Endothelial cell of umbilical vein (primary cell): ENCODE data around the gene MPND. TPM values are rescaled to one million over a fixed set of nuclear protein-coding genes. Genes with fewer than 3 reads are reported as not detected.

Source experiments
- BruUV-seq: library from RNA; stranded (reverse); fragments of 400-500 nt; replicated peaks from 2 replicates; lab custom pipeline; 2021; lab: Mats Ljungman, UMichigan
- CTCF ChIA-PET: fragments of 300-600, 350-600 bp; sonication (Branson Sonifier 250); formaldehyde crosslinking; loops from one replicate; lab custom pipeline; 2021; ENCODE audit warnings: antibody characterized with exemption, inconsistent platforms; lab: Charles Lee
- POLR2A ChIA-PET: fragments of 300-600, 350-600 bp; sonication (Branson Sonifier 250); formaldehyde crosslinking; loops from one replicate; lab custom pipeline; 2021; ENCODE audit warnings: antibody characterized with exemption, inconsistent platforms; lab: Charles Lee
- DNase-seq: peaks from one replicate; pipeline ENCODE4 v3.0.0-alpha.2; 2011; ENCODE audit warnings: low read depth, low spot score
- FAIRE-seq: peaks from 2 replicates; lab custom pipeline; 2011; peaks lifted over from hg19 to GRCh38; lab: Jason Lieb, UNC
- H2AFZ ChIP-seq: 2 replicates; pipeline ENCODE4 v1.6.0; 2012; ENCODE audit warnings: low read depth, low read length, control low read depth, inconsistent platforms
- H3K27ac ChIP-seq: 2 replicates; pipeline ENCODE4 v1.5.1; 2011; ENCODE audit warnings: low read depth, mild to moderate bottlenecking, control low read depth, low read length, moderate library complexity; ENCODE audit not compliant: insufficient read depth
- H3K27me3 ChIP-seq, 2 experiments: 2 replicates each; pipeline versions ENCODE4 v1.6.0 to v1.6.1; 2011; ENCODE audit warnings: low read length in 2 of 2, mixed read lengths in 1 of 2; ENCODE audit not compliant: control insufficient read depth in 2 of 2, insufficient read depth in 2 of 2
- H3K36me3 ChIP-seq, 2 experiments: 2 replicates in 1 of 2; 3 replicates in 1 of 2; pipeline ENCODE4 v1.5.1; 2011; ENCODE audit warnings: low read length in 2 of 2, mild to moderate bottlenecking in 1 of 2, moderate library complexity in 1 of 2; ENCODE audit not compliant: control insufficient read depth in 2 of 2, insufficient read depth in 2 of 2; ENCODE audit errors: extremely low read depth in 1 of 2
- H3K4me1 ChIP-seq: 3 replicates; pipeline ENCODE4 v1.5.1; 2011; ENCODE audit warnings: mild to moderate bottlenecking, low read length; ENCODE audit not compliant: control insufficient read depth, insufficient read depth; ENCODE audit errors: extremely low read depth
- H3K4me2 ChIP-seq: 2 replicates; pipeline ENCODE4 v1.6.1; 2011; ENCODE audit warnings: low read length, control low read depth, mixed read lengths; ENCODE audit not compliant: insufficient read depth
- H3K4me3 ChIP-seq, 3 experiments: fragments of 200-600 bp in 1 of 3; sonication (generic), shearing (Covaris generic) in 1 of 3; replicated peaks in 1 of 3; 2 replicates each; pipeline ENCODE4 v1.5.1; 2011 to 2016; ENCODE audit warnings: control low read depth in 3 of 3, low read length in 3 of 3, mild to moderate bottlenecking in 2 of 3, inconsistent platforms in 1 of 3, low read depth in 1 of 3, moderate library complexity in 1 of 3; ENCODE audit not compliant: insufficient read depth in 1 of 3
- H3K79me2 ChIP-seq: 2 replicates; pipeline ENCODE4 v1.6.0; 2012; ENCODE audit warnings: low read length, inconsistent platforms; ENCODE audit not compliant: control insufficient read depth, insufficient read depth
- H3K9ac ChIP-seq: replicated peaks from 2 replicates; pipeline ENCODE3; 2011; ENCODE audit warnings: low read length, control low read depth; ENCODE audit not compliant: insufficient read depth; ENCODE audit errors: extremely low read depth
- H3K9me1 ChIP-seq: replicated peaks from 3 replicates; pipeline ENCODE4 v1.6.0; 2011; ENCODE audit warnings: mild to moderate bottlenecking, low read length; ENCODE audit not compliant: control insufficient read depth, insufficient read depth; ENCODE audit errors: extremely low read depth
- H3K9me3 ChIP-seq: replicated peaks from 2 replicates; pipeline ENCODE4 v1.5.1; 2012; ENCODE audit warnings: low read length, inconsistent platforms; ENCODE audit not compliant: control insufficient read depth, insufficient read depth
- H4K20me1 ChIP-seq: replicated peaks from 2 replicates; pipeline ENCODE3; 2011; ENCODE audit warnings: mild to moderate bottlenecking, low read length; ENCODE audit not compliant: control insufficient read depth, insufficient read depth; ENCODE audit errors: extremely low read depth
- CTCF ChIP-seq, 2 donors: IDR thresholded peaks; 1 replicate in 1 of 2; 2 replicates in 1 of 2; pipeline ENCODE4 v1.5.1; 2011; ENCODE audit warnings: low read length in 2 of 2, mild to moderate bottlenecking in 2 of 2, moderate library complexity in 2 of 2, control low read depth in 1 of 2, inconsistent platforms in 1 of 2, low read depth in 1 of 2; ENCODE audit not compliant: insufficient read depth in 1 of 2; ENCODE audit errors: extremely low read depth in 1 of 2
- EZH2 ChIP-seq: IDR thresholded peaks from 2 replicates; pipeline ENCODE4 v1.6.1; 2012; ENCODE audit warnings: borderline replicate concordance, low read depth, mild to moderate bottlenecking, moderate library complexity, low read length, inconsistent platforms; ENCODE audit not compliant: severe bottlenecking
- FOS ChIP-seq: IDR thresholded peaks from 2 replicates; pipeline ENCODE4 v1.6.1; 2011; ENCODE audit warnings: mild to moderate bottlenecking, low read length, moderate library complexity, borderline replicate concordance; ENCODE audit not compliant: insufficient read depth
- GATA2 ChIP-seq: IDR thresholded peaks from 2 replicates; pipeline ENCODE4 v1.7.0; 2011; ENCODE audit warnings: low read depth, mild to moderate bottlenecking, moderate library complexity, mixed read lengths, low read length; ENCODE audit not compliant: insufficient read length, insufficient read depth
- JUN ChIP-seq: IDR thresholded peaks from 2 replicates; pipeline ENCODE4 v1.6.1; 2011; ENCODE audit warnings: borderline replicate concordance, low read depth; ENCODE audit not compliant: insufficient read length, insufficient read depth
- MYC ChIP-seq: IDR thresholded peaks from one replicate; pipeline ENCODE4 v1.6.1; 2011; ENCODE audit warnings: mild to moderate bottlenecking, low read depth, low read length
- POLR2A ChIP-seq: IDR thresholded peaks from 2 replicates; pipeline ENCODE4 v1.6.1; 2012; ENCODE audit warnings: low read depth, mild to moderate bottlenecking, control low read depth, low read length
- POLR2AphosphoS5 ChIP-seq: IDR thresholded peaks from 2 replicates; pipeline ENCODE4 v1.6.1; 2012; ENCODE audit warnings: low read depth, mild to moderate bottlenecking, control low read depth, low read length, moderate library complexity; ENCODE audit not compliant: insufficient read depth
- dilution Hi-C: fragments of 300-500 bp; cut with MboI; formaldehyde crosslinking; loops from one replicate; pipeline ENCODE4 v1.15.0; 2019; ENCODE audit warnings: low sequenced_read_pairs; ENCODE audit not compliant: extremely low pct_ligation_motif_present
- intact Hi-C: fragments of 100-400 bp; cut with micrococcal nuclease; formaldehyde crosslinking; loops from one replicate; pipeline ENCODE4 v1.10.0; 2022
- polyA plus RNA-seq, 4 experiments: library from polyadenylated mRNA; depleted of rRNA in 3 of 4; stranded (reverse) in 3 of 4; unstranded in 1 of 4; fragments of >200 nt; gene quantifications; 2 replicates each; pipeline versions ENCODE4 v1.2.1 to v1.2.3, GENCODE V29; 2011 to 2012; ENCODE audit warnings: missing spikeins in 1 of 4
- total RNA-seq: library from RNA; stranded (reverse); gene quantifications from 2 replicates; pipeline ENCODE4 v1.2.3, GENCODE V29; 2021
- TF ChIP-seq, protein P1 (sequence below): IDR thresholded peaks from 2 replicates; pipeline ENCODE4 v1.6.1; 2011; ENCODE audit not compliant: insufficient read depth, insufficient read length

MPND gene
- total and polyA plus RNA-seq, 2 donors (not counting 3 experiments of a cell fraction or from before 2014, with no cell fraction given), result 14.8 to 21.1 TPM

GRCh38 chr19:4338441-4339355 is 4.7 kb upstream of the MPND start, which contains the start of gene STAP2:
Gene STAP2 (minus strand): TSS chr19:4338827. CDS start chr19:4338753, 74 bp downstream.
- Histone ChIP-seq H3K9ac (peak within 1 kb of the TSS; percentile 49), H3K36me3 (no peaks in the 10 kb centered on the region), H3K4me1 (peaks cover 9% of the 10 kb centered on the region), H3K4me2 (peak within 1 kb of the TSS; percentile 73), H3K79me2 (no peaks in the 10 kb centered on the region), H3K27ac (no peak within 1 kb of the TSS), H3K4me3 (peak within 1 kb of the TSS; percentile 14 to 45 (median 24)), H3K9me3 (no peaks in the 10 kb centered on the region), H4K20me1 (no peaks in the 10 kb centered on the region), H3K27me3 (no peaks in the 10 kb centered on the region), H3K9me1 (no peaks in the 10 kb centered on the region), H2AFZ (peak within 1 kb of the TSS; percentile 40)
- ChIA-PET POLR2A (no interaction called here), CTCF (interaction anchor here (0.8 to 1.8 kb wide), 5 partner anchors 14 to 199 kb away, joined by 3 to 6 read pairs (median 3); no protein-coding TSS in a partner anchor)
- FAIRE-seq, result peak; percentile 83
- peak; percentile 36 for DNase-seq
- intact Hi-C loops, result no loop called here
- no TSS peak for BruUV-seq
- dilution Hi-C loops, result no loop called here
- no peak for TF ChIP-seq GATA2
- TF ChIP-seq EZH2, result no peak
- no peak for TF ChIP-seq POLR2AphosphoS5

GRCh38 chr19:4342314-4342614 is 1.1 kb upstream of the MPND start:
- no peak for TF ChIP-seq MYC
- no peak for TF ChIP-seq JUN
- no peak for TF ChIP-seq POLR2AphosphoS5
- TF ChIP-seq EZH2, result no peak
- TF ChIP-seq POLR2A, result no peak
- TF ChIP-seq, protein P1, sequence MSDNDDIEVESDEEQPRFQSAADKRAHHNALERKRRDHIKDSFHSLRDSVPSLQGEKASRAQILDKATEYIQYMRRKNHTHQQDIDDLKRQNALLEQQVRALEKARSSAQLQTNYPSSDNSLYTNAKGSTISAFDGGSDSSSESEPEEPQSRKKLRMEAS, result no peak
- TF ChIP-seq GATA2, result no peak
- TF ChIP-seq FOS, result no peak
- TF ChIP-seq CTCF (IDR thresholded peaks at IDR 0.05; ENCODE audit: extremely low read depth in 1 of 2, insufficient read depth in 1 of 2, low read depth in 1 of 2, low read length in 2 of 2), result no peak
- no peaks in the 10 kb centered on the region for H4K20me1 ChIP-seq
- intact Hi-C loops, result no loop called here
- peaks cover 2% of the 10 kb centered on the region in 2 experiments for H3K36me3 ChIP-seq
- H3K9ac ChIP-seq, result peak overlapping the region; percentile 68
- BruUV-seq, result TSS peak; percentile 96
- H3K9me3 ChIP-seq, result no peaks in the 10 kb centered on the region
- no peaks in the 10 kb centered on the region for H3K9me1 ChIP-seq
- H3K27ac ChIP-seq, result peak overlapping the region; percentile 61
- H3K4me3 ChIP-seq, result peak overlapping the region; percentile 31 to 62 (median 37)
- peak overlapping the region; percentile 70 for H2AFZ ChIP-seq
- CTCF ChIA-PET, result interaction anchor here (0.7 to 3.1 kb wide), 9 partner anchors 10 to 79 kb away, joined by 3 to 54 read pairs (median 7); partner anchors contain the start of gene SH3GL1
- no peaks in the 10 kb centered on the region for H3K27me3 ChIP-seq
- H3K4me2 ChIP-seq, result peak overlapping the region; percentile 75
- POLR2A ChIA-PET, result interaction anchor here (0.8 to 2.3 kb wide), 8 partner anchors 9 to 95 kb away, joined by 3 to 7 read pairs (median 4); partner anchors contain the start of gene YJU2
- dilution Hi-C loops, result no loop called here
- peaks cover 16% of the 10 kb centered on the region for H3K4me1 ChIP-seq
- H3K79me2 ChIP-seq, result no peaks in the 10 kb centered on the region
- FAIRE-seq (no peak), DNase-seq (no peak)
